ENCODE data around the gene TBC1D8. TPM values are rescaled to one million over a fixed set of nuclear protein-coding genes. Genes with fewer than 3 reads are reported as not detected.

Gene TBC1D8
- total and polyA plus RNA-seq, 2 of the 13 experiments (the other 11 are each of a cell fraction or from before 2014, with no cell fraction given): 45.1 to 95.4 TPM

GRCh38 chr2:101124643-101125366, 26.4 kb downstream of the TBC1D8 start (continued):
- no peak for TF ChIP-seq FOXO4 (CRISPR knock-in tag; conservative IDR thresholded peaks at IDR 0.05)
- TF ChIP-seq ZSCAN30 (CRISPR knock-in tag; IDR thresholded peaks at IDR 0.05): no peak
- TF ChIP-seq, protein P1, sequence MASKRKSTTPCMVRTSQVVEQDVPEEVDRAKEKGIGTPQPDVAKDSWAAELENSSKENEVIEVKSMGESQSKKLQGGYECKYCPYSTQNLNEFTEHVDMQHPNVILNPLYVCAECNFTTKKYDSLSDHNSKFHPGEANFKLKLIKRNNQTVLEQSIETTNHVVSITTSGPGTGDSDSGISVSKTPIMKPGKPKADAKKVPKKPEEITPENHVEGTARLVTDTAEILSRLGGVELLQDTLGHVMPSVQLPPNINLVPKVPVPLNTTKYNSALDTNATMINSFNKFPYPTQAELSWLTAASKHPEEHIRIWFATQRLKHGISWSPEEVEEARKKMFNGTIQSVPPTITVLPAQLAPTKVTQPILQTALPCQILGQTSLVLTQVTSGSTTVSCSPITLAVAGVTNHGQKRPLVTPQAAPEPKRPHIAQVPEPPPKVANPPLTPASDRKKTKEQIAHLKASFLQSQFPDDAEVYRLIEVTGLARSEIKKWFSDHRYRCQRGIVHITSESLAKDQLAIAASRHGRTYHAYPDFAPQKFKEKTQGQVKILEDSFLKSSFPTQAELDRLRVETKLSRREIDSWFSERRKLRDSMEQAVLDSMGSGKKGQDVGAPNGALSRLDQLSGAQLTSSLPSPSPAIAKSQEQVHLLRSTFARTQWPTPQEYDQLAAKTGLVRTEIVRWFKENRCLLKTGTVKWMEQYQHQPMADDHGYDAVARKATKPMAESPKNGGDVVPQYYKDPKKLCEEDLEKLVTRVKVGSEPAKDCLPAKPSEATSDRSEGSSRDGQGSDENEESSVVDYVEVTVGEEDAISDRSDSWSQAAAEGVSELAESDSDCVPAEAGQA (IDR thresholded peaks at IDR 0.05; ENCODE audit: low read depth): 0 out of 2 replicates have a peak, but pooled peaks have one; percentile 25
- TF ChIP-seq, protein P1 (CRISPR knock-in tag; IDR thresholded peaks at IDR 0.05; ENCODE audit: borderline replicate concordance): no peak
- TF ChIP-seq TOPORS (CRISPR knock-in tag; IDR thresholded peaks at IDR 0.05): no peak
- TF ChIP-seq HOXA3 (CRISPR knock-in tag; IDR thresholded peaks at IDR 0.05): peak; percentile 70
- TF ChIP-seq ZEB1 (IDR thresholded peaks at IDR 0.05; ENCODE audit: insufficient replicate concordance, low read depth): peak; percentile 55
- no peak for TF ChIP-seq ZNF550 (CRISPR knock-in tag; IDR thresholded peaks at IDR 0.05; ENCODE audit: borderline replicate concordance)
- no peak for TF ChIP-seq NR0B2 (CRISPR knock-in tag; IDR thresholded peaks at IDR 0.05)
- TF ChIP-seq, protein P2, sequence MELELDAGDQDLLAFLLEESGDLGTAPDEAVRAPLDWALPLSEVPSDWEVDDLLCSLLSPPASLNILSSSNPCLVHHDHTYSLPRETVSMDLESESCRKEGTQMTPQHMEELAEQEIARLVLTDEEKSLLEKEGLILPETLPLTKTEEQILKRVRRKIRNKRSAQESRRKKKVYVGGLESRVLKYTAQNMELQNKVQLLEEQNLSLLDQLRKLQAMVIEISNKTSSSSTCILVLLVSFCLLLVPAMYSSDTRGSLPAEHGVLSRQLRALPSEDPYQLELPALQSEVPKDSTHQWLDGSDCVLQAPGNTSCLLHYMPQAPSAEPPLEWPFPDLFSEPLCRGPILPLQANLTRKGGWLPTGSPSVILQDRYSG (CRISPR knock-in tag; IDR thresholded peaks at IDR 0.05): no peak
- no peak for TF ChIP-seq CHD2 (IDR thresholded peaks at IDR 0.05; ENCODE audit: low read depth, low read length)
- peak; percentile 90; the same call in 1 of the 2 replicates for TF ChIP-seq SP5 (CRISPR knock-in tag; IDR thresholded peaks at IDR 0.05; ENCODE audit: borderline replicate concordance, low read depth)

Data from HepG2 (cell line).